Measurements from ENCODE around the gene TRIM61.
"Not testable (repeated sequence)": the region's sequence is repeated elsewhere in the genome, so short reads cannot be mapped to it uniquely, and the experiment has no call there.

TRIM61 gene

DNA sequence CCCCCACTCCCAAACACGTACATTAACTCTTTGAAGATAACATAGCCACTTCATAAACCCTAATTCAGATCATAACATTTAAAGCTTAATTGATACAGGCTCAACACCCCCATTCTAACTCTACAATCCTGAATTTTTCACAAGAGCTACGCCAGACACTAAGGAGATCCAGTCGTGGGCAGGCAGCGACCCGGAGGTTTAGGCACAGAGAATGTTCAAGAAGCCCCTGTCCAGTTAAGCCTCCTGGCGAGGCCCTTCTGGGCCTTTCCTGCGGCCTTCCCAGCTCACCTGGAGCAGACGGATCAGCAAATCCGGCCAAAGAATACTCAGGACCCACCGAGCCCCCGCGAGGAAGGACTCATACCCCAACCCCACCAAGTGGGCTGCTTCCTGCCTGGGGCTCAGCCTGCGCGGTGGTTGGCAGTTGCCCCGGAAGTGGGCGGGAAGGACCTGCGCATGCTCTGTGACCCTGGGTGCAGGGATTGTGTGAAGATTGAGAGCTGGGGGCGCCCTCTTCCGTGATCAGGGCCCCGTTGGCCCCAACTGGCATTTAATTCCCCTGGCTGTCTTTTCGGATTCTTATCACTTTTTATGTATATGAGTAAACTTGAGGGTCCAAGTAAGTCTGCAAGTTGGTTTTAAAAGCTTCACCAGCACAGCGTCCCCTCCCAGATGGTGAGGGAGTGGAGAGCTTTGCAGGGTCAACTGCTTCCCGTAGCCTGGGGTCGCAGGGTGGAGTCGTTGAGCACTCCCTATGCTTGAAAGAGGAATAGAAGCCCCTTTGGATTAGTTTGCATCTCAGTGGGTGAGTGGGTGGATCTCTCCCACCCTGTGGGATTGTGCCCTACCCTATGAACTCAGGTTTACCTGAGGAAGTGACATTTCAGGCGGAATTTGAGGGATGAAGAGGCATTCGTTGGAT, at the start of gene TRIM61:
TRIM61 (minus strand) TSS at position 415 of the 922 bp plus-strand sequence. CDS start 7,655 bp downstream, outside the sequence.
- no peak for DNase-seq

DNA sequence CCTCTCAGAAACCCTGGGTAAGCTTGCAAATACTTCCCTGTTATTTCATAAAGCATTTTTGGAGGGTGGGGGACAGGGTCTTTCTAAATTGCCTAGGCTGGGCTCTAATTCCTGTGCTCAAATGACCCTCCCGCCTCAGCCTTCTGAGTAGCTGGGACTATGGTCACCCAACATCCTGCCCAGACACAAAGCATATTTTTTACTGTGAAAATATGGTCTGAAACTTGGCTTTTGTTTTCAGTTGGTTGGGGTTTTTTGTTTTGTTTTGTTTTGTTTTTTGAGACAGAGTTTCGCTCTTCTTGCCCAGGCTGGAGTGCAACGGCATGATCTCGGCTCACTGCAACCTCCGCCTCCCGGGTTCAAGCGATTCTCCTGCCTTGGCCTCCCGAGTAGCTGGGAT, 48.3 kb upstream of the TRIM61 start:
- not testable (repeated sequence) for DNase-seq

DNA sequence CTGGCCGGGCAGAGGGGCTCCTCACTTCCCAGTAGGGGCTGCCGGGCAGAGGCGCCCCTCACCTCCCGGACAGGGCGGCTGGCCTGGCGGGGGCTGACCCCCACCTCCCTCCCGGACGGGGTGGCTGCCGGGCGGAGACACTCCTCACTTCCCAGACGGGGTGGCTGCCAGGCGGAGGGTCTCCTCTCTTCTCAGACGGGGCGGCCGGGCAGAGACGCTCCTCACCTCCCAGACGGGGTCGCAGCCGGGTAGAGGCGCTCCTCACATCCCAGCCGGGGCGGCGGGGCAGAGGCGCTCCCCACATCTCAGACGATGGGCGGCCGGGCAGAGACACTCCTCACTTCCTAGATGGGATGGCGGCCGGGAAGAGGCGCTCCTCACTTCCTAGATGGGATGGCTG, 42.5 kb upstream of the TRIM61 start:
- DNase-seq, result not testable (repeated sequence)

DNA sequence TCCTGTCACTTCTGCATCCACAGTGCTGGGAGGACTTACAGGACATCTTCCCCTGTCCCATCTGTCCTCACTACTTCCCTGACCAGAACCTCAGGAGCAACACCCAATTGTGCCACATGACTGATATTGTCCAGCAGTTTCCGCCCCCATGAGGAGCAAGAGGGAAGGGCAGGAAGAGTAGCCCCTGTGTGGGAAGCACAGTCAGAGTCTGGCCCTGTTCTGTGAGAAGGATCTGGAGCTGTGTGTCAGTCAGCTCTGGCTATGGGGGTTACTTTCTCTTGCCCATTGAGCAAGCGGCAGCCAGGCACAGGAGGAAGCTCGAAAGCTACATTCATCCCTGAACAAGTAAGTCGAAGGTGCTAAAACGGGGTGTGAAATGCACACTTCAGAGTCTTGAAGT, 39.5 kb upstream of the TRIM61 start:
- DNase-seq, result no peak

DNA sequence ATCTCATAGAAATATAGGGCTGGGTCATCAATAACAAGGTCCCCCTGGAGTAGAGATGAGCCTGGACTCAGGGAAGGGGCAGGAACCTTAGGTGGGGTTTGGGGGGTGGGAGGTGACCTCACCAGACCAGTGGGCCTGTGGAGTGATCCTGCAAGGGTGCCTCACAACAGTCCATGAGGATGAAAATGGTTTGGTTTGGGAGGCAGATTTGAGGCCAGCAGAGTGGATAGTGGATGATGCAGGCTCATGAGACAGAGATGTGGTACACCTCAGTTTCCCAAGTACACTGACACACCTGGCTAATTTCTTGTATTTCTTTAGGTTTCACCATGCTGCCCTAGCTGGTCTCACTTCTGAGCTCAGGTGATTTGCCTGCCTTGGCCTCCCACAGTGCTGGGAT, 36.2 kb upstream of the TRIM61 start:
- DNase-seq, result no peak

DNA sequence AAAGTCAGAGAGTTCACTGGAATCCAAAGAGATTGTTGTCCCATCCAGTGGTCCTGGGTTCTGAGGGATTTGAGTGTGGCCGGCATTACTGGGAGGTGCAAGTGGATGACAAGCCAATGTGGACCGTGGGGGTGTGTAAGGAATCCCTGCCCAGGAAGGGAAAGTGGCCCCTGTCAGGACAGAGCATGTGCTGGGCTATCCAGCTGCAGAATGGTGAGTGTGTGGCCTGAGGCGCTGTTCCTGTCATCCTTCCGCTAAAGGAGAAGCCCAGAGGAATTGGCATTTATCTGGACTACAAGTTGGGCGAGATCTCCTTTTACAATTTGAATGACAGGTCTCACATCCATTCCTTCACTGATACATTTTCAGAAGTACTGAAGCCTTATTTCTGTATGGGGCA, 33.9 kb upstream of the TRIM61 start:
- DNase-seq, result no peak

DNA sequence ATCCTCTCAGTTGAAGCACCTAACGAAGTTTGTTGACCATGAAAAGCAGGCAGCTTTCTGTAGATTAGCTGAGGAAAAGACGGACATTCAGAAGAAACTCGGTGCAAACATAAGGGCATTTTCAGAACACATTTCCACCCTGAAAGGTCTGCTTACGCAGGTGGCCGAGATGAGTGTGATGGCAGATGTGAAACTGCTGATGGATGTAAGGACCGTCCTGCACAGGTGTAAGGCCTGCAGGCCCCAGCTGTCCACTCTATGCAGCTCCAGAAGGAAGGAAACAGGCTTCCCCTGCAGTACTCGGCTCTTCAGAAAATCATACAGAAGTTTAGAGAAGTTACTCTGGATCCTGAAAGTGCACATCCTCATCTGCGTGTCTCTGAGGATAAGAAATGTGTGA, 33.5 kb upstream of the TRIM61 start:
- no peak for DNase-seq

DNA sequence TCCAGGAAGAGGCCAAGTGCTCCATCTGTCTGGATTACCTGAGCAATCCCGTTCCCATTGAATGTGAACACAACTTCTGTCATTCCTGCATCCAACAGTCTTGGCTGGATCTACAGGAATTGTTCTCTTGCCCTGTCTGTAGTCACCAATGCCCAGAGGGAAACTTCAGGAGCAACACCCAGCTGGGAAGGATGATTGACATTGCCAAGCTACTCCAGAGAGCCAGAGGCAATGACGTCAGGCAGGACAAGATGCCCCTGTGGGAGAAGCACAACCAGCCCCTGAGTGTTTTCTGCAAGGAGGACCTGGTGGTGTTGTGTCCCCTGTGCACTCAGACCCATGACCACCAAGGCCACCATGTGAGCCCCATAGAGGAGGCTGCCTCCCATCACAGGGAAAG, 33.0 kb upstream of the TRIM61 start:
- no peak for DNase-seq

DNA sequence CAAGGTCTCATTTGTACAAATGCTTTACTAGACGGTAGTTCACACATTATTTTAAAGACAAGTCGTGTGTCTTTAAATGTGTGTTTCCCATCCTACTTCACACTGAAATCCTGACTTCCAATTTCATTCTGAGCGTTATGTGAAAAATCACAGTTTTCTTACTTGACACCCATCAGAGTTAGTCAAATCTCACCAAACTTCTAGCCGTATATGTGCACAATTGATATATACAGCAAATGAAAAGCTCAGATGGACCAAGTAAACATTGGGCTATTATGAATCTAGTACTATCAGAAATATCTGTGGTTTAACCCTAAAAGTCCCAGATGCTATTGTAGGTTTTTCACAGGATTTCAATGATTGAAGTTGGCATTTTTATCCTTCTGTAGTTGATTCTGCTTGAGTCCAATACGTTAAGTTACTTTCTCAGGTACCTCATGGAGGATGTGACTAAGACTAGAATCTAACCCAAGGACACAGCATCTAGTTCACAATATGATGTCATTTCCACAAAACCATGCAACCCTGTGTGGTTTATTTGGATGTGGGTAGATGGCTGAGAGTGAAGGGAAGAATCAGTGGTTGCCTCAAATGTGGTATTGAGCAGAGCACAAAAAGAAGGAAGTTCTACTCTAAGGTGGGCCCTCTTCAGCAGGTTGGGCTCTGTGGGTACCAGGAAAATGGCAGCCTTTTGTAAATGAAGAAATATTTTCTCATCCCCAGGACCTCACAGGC, 32.2 kb upstream of the TRIM61 start:
- DNase-seq, result no peak

DNA sequence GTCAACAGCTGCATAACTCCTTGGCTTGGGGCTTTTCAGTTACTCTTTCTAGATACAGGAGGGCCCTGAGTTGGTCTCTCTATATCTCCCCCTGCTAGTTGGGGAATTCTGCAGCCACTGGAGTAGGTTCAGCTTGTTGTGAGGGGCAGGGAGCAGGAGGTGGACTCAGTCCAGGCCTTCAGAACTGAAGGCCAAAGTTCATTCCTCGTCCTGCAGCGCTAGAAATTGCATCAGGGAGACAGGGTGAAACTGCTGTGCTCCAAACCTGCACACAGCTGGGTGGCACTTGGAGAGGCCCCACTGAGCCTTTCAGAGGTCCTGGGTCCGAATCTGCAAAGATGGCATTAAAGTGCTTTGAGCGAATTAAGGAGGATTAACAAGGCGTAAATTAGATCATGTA, 29.4 kb upstream of the TRIM61 start:
- DNase-seq, result no peak

DNA sequence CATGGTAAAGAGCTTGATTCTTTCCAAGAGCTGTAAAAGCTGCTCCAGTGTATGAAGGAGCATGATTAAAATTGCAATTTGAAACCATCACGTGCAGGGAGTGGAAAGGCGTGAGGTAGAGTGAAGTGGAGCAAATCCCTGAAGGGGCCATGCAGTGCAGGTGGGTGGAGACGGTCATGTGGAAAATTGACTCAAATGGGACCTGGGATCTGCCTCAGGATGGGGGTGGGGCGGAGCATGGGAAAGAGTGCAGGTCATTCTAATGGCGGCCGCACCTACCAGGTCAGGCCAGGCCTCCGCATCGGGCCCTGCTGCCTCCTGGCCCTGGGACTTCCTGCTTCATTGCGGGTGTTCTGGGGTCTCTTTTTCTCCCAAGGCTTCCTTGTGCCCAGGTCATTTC, 29.0 kb upstream of the TRIM61 start:
- DNase-seq, result no peak

DNA sequence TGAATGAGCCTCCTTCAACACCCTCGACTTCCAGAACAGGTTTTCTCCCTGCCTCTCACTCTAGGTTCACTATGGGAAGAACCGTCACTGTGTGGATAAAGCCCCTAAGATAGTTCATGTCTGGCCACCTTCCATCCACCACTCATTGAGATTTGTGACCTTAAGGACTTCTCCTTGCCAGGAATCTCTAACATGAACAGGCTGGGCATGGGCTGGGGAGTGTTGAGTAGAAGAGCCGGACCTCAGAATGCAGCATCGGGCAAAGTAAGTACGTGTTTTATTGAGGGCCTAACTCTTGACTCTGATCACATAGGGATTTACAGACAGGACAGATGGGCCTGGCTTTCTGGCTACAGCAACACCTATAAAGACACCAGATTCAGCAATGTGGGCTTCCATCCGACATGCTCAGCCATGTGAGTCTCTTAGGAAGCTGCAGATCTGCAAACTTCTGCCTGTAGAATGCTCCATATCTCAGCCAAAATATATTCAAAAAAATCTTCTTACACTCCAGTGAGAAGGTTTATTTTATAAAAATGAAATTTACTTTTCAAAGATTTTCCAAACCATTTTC, 28.0 kb upstream of the TRIM61 start:
- no peak for DNase-seq

DNA sequence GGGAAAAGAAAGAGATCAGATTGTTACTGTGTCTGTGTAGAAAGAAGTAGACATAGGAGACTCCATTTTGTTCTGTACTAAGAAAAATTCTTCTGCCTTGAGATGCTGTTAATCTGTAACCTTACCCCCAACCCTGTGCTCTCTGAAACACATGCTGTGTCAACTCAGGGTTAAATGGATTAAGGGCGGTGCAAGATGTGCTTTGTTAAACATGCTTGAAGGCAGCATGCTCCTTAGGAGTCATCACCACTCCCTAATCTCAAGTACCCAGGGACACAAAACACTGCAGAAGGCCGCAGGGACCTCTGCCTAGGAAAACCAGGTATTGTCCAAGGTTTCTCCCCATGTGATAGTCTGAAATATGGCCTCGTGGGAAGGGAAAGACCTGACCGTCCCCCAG, 24.5 kb upstream of the TRIM61 start:
- DNase-seq, result not testable (repeated sequence)

DNA sequence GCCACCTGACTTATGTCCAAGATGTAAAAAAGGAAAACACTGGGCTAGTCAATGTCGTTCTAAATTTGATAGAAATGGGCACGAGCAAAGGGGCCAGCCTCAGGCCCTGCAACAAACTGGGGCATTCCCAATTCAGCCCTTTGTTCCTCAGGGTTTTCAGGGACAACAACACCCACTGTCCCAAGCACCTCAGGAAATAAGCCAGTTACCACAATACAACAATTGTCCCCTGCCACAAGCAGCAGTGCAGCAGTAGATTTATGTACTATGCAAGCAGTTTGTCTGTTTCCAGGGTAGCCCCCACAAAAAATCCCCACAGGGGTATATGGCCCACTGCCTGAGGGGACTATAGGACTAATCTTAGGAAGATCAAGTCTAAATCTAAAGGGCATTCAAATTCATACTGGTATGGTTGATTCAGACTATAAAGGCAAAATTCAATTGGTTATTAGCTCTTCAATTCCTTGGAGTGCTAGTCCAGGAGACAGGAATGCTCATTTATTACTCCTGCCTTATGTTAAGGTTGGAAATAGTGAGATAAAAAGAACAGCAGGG, 21.1 kb upstream of the TRIM61 start:
- not testable (repeated sequence) for DNase-seq

DNA sequence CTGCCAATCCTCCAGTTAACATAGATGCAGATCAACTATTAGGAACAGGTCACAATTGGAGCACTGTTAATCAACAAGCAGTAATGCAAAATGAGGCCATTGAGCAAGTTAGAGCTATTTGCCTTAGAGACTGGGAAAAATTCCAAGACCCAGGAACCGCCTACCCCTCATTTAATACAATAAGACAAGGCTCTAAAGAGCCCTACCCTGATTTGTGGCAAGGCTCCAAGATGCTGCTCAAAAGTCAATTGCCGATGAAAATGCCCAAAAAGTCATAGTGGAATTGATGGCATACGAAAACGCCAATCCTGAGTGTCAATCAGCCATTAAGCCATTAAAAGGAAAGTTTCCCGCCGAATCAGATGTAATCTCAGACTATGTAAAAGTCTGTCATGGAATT, 20.5 kb upstream of the TRIM61 start:
- no peak for DNase-seq

DNA sequence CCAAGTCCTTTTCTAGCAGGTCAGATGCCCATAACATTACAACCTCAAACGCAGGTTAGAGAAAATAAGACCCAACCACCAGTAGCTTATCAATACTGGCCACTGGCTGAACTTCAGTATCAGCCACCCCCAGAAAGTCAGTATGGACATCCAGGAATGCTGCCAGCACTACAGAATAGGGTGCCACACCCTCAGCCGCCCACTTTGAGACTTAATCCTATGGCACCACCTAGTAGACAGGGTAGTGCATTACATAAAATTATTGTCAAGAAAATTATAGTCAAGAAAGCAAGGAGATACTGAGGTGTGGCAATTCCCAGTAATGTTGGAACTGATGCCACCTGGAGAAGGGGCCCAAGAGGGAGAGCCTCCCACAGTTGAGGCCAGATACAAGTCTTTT, 19.9 kb upstream of the TRIM61 start:
- no peak for DNase-seq

DNA sequence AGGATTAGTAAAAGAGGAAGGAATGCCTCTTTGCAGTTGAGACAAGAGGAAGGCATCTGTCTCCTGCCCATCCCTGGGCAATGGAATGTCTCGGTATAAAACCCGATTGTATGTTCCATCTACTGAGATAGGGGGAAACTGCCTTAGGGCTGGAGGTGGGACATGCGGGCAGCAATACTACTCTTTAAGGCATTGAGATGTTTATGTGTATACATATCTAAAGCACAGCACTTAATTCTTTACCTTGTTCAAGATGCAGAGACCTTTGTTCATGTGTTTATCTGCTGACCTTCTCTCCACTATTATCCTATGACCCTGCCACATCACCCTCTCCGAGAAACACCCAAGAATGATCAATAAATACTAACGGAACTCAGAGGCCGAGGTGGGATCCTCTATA, 18.7 kb upstream of the TRIM61 start:
- DNase-seq, result not testable (repeated sequence)

DNA sequence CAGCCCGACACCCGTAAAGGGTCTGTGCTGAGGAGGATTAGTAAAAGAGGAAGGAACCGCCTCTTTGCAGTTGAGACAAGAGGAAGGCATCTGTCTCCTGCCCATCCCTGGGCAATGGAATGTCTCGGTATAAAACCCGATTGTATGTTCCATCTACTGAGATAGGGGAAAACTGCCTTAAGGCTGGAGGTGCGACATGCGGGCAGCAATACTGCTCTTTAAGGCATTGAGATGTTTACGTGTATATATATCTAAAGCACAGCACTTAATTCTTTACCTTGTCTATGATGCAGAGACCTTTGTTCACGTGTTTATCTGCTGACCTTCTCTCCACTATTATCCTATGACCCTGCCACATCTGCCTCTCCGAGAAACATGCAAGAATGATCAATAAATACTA, 13.3 kb upstream of the TRIM61 start:
- not testable (repeated sequence) for DNase-seq

DNA sequence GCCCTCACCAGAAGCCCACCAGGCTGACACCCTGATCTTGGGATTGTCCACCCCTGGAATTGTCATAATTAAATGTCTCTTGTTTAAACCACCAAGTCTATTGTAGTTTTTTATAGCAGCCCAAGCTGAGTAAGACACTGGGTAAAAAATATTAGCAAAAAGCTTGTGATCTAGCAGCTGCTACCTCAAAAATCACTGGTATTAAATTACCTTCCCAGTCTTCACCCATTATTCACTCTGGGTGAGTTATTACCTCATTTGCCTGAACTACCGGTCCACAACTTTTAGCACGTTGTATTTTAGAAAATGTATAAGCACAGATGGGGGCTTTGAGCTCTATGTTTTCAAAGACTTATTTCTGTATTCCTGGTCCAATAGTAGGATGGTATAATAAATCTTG, 12.0 kb upstream of the TRIM61 start:
- DNase-seq, result no peak

DNA sequence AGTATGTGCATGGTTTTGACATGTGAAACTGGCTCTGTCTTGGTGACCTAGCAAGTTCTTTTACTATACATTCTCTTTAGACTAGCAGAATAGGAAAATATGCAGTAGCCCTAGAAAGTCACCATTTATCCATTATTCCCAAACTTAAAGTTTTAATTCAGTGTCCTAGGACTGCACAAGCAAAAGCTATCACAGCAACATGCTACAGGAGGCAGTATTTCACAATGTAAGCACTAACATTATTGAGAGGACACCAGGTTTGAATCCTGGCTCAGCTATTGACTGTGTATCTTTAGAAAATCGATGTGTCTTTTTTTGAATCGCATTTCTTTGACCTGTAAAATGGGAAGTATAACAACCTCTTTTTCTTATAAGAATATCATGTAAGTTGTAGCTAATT, 5.5 kb downstream of the TRIM61 start:
- not testable (repeated sequence) for DNase-seq

DNA sequence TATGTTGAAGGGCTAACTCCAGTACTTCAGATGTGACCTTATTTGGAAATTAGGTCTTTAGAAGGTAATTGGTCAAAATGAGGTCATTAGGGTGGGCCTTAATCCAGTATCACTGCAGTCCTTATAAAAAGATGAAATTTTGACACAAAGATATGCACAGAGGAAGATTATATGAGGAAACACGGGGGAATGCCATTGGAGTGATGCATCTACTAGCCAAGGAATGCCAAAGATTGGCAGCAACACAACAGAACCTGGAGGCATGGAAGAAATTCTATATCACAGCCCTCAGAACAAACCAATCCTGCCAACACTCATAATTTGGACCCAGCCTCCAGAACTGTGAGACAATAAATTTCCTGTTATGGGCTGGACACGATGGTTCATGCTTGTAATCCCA, 17.6 kb downstream of the TRIM61 start:
- DNase-seq, result no peak

DNA sequence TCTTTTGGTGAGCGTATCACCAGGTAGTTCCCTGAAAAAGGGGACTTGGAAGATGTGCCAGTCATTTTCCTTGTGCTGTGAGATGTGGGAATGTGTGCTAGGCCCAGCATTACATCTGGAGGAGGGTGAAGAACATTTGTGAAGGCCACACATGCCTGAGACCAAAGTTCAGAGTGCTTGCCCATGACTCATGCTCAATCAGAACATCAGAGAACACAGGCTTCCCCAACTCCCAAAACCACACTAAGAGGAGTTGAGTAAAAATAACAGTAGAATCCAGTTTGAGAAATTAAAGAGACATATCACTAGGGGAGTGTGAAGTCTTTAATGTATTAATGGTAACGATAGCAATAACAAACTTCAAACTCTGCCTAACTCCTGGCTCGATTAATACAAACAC, 18.0 kb downstream of the TRIM61 start:
- DNase-seq, result not testable (repeated sequence)

All from NCI-H1930 (cell line).